GM23338 (cell line): ENCODE results near the gene CNTNAP5. TPM values are rescaled to one million over a fixed set of nuclear protein-coding genes. Genes with fewer than 3 reads are reported as not detected.
A peak's percentile ranks its signal among the peaks of the same experiment; 100 is the strongest.

Experiments used
- ATAC-seq: fragments of 200-7000 bp; cut with Tn5 transposase; 3 replicates; pipeline ENCODE4 v1.9.1; 2020
- DNase-seq: peaks from one replicate; pipeline ENCODE4 v3.0.0-alpha.2; 2015; ENCODE audit warnings: low spot score
- H2AFZ ChIP-seq: fragments of 200-600 bp; sonication (generic); 2 replicates; pipeline ENCODE4 v1.8.0; 2016; ENCODE audit warnings: antibody characterized with exemption, mild to moderate bottlenecking, moderate library complexity
- H3F3A ChIP-seq: fragments of 200-600 bp; sonication (generic); replicated peaks from 2 replicates; pipeline ENCODE4 v1.8.0; 2017; ENCODE audit warnings: antibody characterized with exemption, mixed run types, low read depth
- H3K27ac ChIP-seq: fragments of 200-600 bp; sonication (generic); 2 replicates; pipeline ENCODE4 v1.6.1; 2016; ENCODE audit warnings: low read depth
- H3K27me3 ChIP-seq: fragments of 200-600 bp; sonication (generic); 2 replicates; pipeline ENCODE4 v1.8.0; 2016; ENCODE audit warnings: mild to moderate bottlenecking, mixed run types, moderate library complexity; ENCODE audit not compliant: insufficient read depth
- H3K36me3 ChIP-seq: fragments of 200-600 bp; sonication (generic); 2 replicates; pipeline ENCODE4 v1.8.0; 2016; ENCODE audit warnings: mild to moderate bottlenecking; ENCODE audit not compliant: insufficient read depth
- H3K4me1 ChIP-seq: fragments of 200-600 bp; sonication (generic); 2 replicates; pipeline ENCODE4 v1.8.0; 2016; ENCODE audit warnings: mild to moderate bottlenecking, moderate library complexity; ENCODE audit not compliant: insufficient read depth
- H3K4me2 ChIP-seq: fragments of 200-600 bp; sonication (generic); 2 replicates; pipeline ENCODE4 v1.7.1; 2017; ENCODE audit warnings: mixed run types
- H3K4me3 ChIP-seq: fragments of 200-600 bp; sonication (generic); 2 replicates; pipeline ENCODE4 v1.6.1; 2016; ENCODE audit warnings: mixed run types
- H3K79me2 ChIP-seq: fragments of 200-600 bp; sonication (generic); replicated peaks from 2 replicates; pipeline ENCODE4 v1.8.0; 2017; ENCODE audit warnings: mild to moderate bottlenecking; ENCODE audit not compliant: insufficient read depth
- H3K9me2 ChIP-seq: fragments of 200-600 bp; sonication (generic); 2 replicates; pipeline ENCODE4 v1.8.0; 2017; ENCODE audit not compliant: insufficient read depth
- H4K20me1 ChIP-seq: fragments of 200-600 bp; sonication (generic); replicated peaks from 2 replicates; pipeline ENCODE4 v1.8.0; 2017; ENCODE audit warnings: mild to moderate bottlenecking; ENCODE audit not compliant: insufficient read depth
- H3K27ac Mint-ChIP-seq: 2 replicates; pipeline ENCODE4 v1.8.0; 2020; ENCODE audit warnings: inconsistent platforms, mild to moderate bottlenecking, moderate library complexity, mixed read lengths
- H3K27me3 Mint-ChIP-seq: 3 replicates; pipeline ENCODE4 v1.8.0; 2022; ENCODE audit warnings: low read depth, mild to moderate bottlenecking, moderate library complexity, mixed read lengths, inconsistent platforms; ENCODE audit not compliant: insufficient read depth, poor library complexity
- H3K36me3 Mint-ChIP-seq: 3 replicates; pipeline ENCODE4 v1.8.0; 2021; ENCODE audit warnings: low read depth, mild to moderate bottlenecking, inconsistent platforms, moderate library complexity, mixed read lengths
- H3K4me1 Mint-ChIP-seq: 3 replicates; pipeline ENCODE4 v1.8.0; 2020; ENCODE audit warnings: mild to moderate bottlenecking, inconsistent platforms, mixed read lengths
- H3K4me3 Mint-ChIP-seq: 3 replicates; pipeline ENCODE4 v1.8.0; 2021; ENCODE audit warnings: moderate library complexity, mild to moderate bottlenecking, inconsistent platforms, mixed read lengths
- H3K9me3 Mint-ChIP-seq: 3 replicates; pipeline ENCODE4 v1.8.0; 2020; ENCODE audit warnings: moderate library complexity, mild to moderate bottlenecking, inconsistent platforms, mixed read lengths
- CREB1 ChIP-seq: fragments of 250-450 bp; sonication (Bioruptor Pico); IDR thresholded peaks from 2 replicates; pipeline ENCODE4 v1.5.0; 2020; ENCODE audit warnings: low read depth, mild to moderate bottlenecking, moderate library complexity
- CTCF ChIP-seq, 2 experiments: fragments of 200-600 bp in 1 of 2; sonication (generic) in 1 of 2; conservative IDR thresholded peaks; 2 replicates each; pipeline versions ENCODE4 v1.5.1 to v1.6.1; 2016 to 2017; ENCODE audit warnings: antibody characterized with exemption in 2 of 2, low read depth in 2 of 2, mild to moderate bottlenecking in 2 of 2, moderate library complexity in 1 of 2
- ETS1 ChIP-seq: IDR thresholded peaks from 2 replicates; pipeline ENCODE4 v1.6.1; 2016; ENCODE audit warnings: antibody characterized with exemption
- EZH2 ChIP-seq: fragments of 200-600 bp; sonication (generic); IDR thresholded peaks from one replicate; pipeline ENCODE4 v1.8.0; 2017; ENCODE audit warnings: antibody characterized with exemption, mild to moderate bottlenecking, low read depth; ENCODE audit not compliant: unreplicated experiment
- EZH2phosphoT487 ChIP-seq: fragments of 200-600 bp; sonication (generic); IDR thresholded peaks from one replicate; pipeline ENCODE4 v1.8.1; 2018; ENCODE audit warnings: antibody characterized with exemption; ENCODE audit not compliant: unreplicated experiment
- JUNB ChIP-seq: IDR thresholded peaks from one replicate; pipeline ENCODE4 v1.6.1; 2016; ENCODE audit warnings: antibody characterized with exemption; ENCODE audit not compliant: unreplicated experiment
- NANOG ChIP-seq: IDR thresholded peaks from 2 replicates; pipeline ENCODE4 v1.6.1; 2016; ENCODE audit warnings: antibody characterized with exemption, borderline replicate concordance
- POLR2AphosphoS5 ChIP-seq: IDR thresholded peaks from 2 replicates; pipeline ENCODE4 v1.6.1; 2016; ENCODE audit warnings: antibody characterized with exemption, low read depth
- REST ChIP-seq: IDR thresholded peaks from one replicate; pipeline ENCODE4 v1.6.1; 2018; ENCODE audit warnings: antibody characterized with exemption; ENCODE audit not compliant: unreplicated experiment
- STAT1 ChIP-seq: IDR thresholded peaks from one replicate; pipeline ENCODE4 v1.6.1; 2016; ENCODE audit warnings: antibody characterized with exemption; ENCODE audit not compliant: unreplicated experiment
- ZNF114 ChIP-seq: fragments of 250-450 bp; sonication (Bioruptor Pico); IDR thresholded peaks from 2 replicates; pipeline ENCODE4 v1.5.0; 2020; ENCODE audit warnings: mild to moderate bottlenecking, moderate library complexity
- ZNF331 ChIP-seq: fragments of 250-450 bp; sonication (Bioruptor Pico); IDR thresholded peaks from 2 replicates; pipeline ENCODE4 v1.5.0; 2020; ENCODE audit warnings: low read depth, mild to moderate bottlenecking, moderate library complexity
- ZNF462 ChIP-seq: fragments of 250-450 bp; sonication (Bioruptor Pico); IDR thresholded peaks from 2 replicates; pipeline ENCODE4 v1.5.0; 2020; ENCODE audit warnings: mild to moderate bottlenecking, moderate library complexity
- polyA plus RNA-seq: library from polyadenylated mRNA; unstranded; fragments of >200 nt; fragmentation: Nextera tagmentation; extraction: Ambion mirVana; gene quantifications from 2 replicates; pipeline ENCODE4 v1.2.1, GENCODE V29; 2016
- total RNA-seq: library from RNA; depleted of rRNA; stranded (reverse); fragments of >200 nt; shearing (Covaris generic); gene quantifications from 2 replicates; pipeline ENCODE4 v1.2.3, GENCODE V29; 2014

The CNTNAP5 gene
- total and polyA plus RNA-seq, 2 experiments from 2014 or later, result 0.49 to 0.50 TPM

- Histone ChIP-seq H3K79me2 (no peaks in the 10 kb centered on the region), H3K4me3 (no peak overlapping the region), H3K4me2 (0 out of 2 replicates have a peak overlapping the region, but pooled peaks have one; percentile 46), H3F3A (no peaks in the 10 kb centered on the region), H3K36me3 (no peaks in the 10 kb centered on the region), H3K27me3 (no peaks in the 10 kb centered on the region), H4K20me1 (no peaks in the 10 kb centered on the region), H3K4me1 (peaks cover 16% of the 10 kb centered on the region), H2AFZ (peak overlapping the region; percentile 80; the same call in 1 of the 2 replicates), H3K9me2 (peaks cover 16% of the 10 kb centered on the region), H3K27ac (no peak overlapping the region)
- peaks cover 2% of the 10 kb centered on the region for H3K27me3 Mint-ChIP-seq
- no peak overlapping the region for H3K4me3 Mint-ChIP-seq
- H3K4me1 Mint-ChIP-seq, result peaks cover 19% of the 10 kb centered on the region
- H3K9me3 Mint-ChIP-seq, result no peaks in the 10 kb centered on the region
- no peak for DNase-seq
- H3K36me3 Mint-ChIP-seq, result no peaks in the 10 kb centered on the region
- ATAC-seq, result no peak
- no peak overlapping the region for H3K27ac Mint-ChIP-seq
- TF ChIP-seq ETS1, result no peak
- TF ChIP-seq CTCF (conservative IDR thresholded peaks at IDR 0.05; ENCODE audit: low read depth in 2 of 2), result no peak
- TF ChIP-seq ZNF331 (CRISPR knock-in tag), result no peak
- TF ChIP-seq POLR2AphosphoS5, result no peak
- TF ChIP-seq STAT1, result no peak
- no peak for TF ChIP-seq NANOG
- TF ChIP-seq REST, result no peak
- TF ChIP-seq JUNB, result no peak
- no peak for TF ChIP-seq ZNF114
- no peak for TF ChIP-seq EZH2phosphoT487
- TF ChIP-seq EZH2, result no peak
- TF ChIP-seq ZNF462 (CRISPR knock-in tag), result no peak
- no peak for TF ChIP-seq CREB1 (CRISPR knock-in tag)
Measured at GRCh38 chr2:124547700-124548099, 522.6 kb downstream of the CNTNAP5 start.
